Nephron (organoid): ENCODE data around the gene PGLYRP4.

Experiments used
- H3K27ac Mint-ChIP-seq, 3 experiments: 2 replicates each; pipeline ENCODE4 v1.8.0; 2020; ENCODE audit warnings: mixed read lengths in 3 of 3, mild to moderate bottlenecking in 2 of 3, moderate library complexity in 1 of 3
- H3K27me3 Mint-ChIP-seq: 2 replicates; pipeline ENCODE4 v1.8.0; 2021; ENCODE audit warnings: low read depth, mild to moderate bottlenecking, moderate library complexity, mixed read lengths
- H3K36me3 Mint-ChIP-seq: 2 replicates; pipeline ENCODE4 v1.8.0; 2020; ENCODE audit warnings: low read depth, mixed read lengths
- H3K4me1 Mint-ChIP-seq: 2 replicates; pipeline ENCODE4 v1.8.0; 2020; ENCODE audit warnings: mixed read lengths
- H3K4me3 Mint-ChIP-seq, 3 experiments: 2 replicates each; pipeline ENCODE4 v1.8.0; 2020; ENCODE audit warnings: mild to moderate bottlenecking in 3 of 3, mixed read lengths in 3 of 3, moderate library complexity in 2 of 3
- H3K9me3 Mint-ChIP-seq: 2 replicates; pipeline ENCODE4 v1.8.0; 2020; ENCODE audit warnings: mixed read lengths
- TF ChIP-seq, protein P1 (sequence below), 3 experiments: fragments of 200-600 bp; sonication (generic); IDR thresholded peaks; one replicate each; pipeline ENCODE4 v1.5.0; 2021; ENCODE audit warnings: antibody characterized with exemption in 3 of 3; ENCODE audit not compliant: unreplicated experiment in 3 of 3

The PGLYRP4 gene

DNA sequence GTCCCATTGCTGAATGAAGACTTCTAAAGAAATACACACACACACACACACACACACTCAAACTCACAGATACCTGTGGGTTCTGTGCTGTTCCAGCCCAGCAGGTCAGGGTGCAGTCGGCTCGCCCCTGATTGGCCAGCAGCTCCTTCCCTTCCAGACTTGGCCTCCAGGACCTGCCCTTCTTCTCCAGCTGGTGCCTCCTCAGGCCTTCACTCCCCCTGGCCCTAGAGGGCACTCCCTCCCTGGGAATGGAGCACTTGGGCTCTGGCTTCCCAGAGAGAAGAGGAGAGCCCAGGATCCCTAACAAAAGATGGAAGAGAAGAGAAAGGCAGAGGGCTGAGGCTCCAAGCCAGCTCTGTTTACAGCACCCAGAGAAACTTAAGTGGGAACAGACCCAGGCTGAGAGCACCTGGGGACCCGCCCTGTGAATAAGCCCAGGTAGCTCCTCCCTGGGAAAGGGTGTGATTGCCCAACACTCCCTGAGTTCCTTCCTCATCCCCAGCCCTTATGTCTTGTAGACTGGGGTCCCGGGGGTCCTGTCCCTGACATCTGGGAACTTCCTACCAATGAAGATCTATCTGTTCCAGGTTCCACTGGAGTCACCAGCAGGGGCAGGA is 36.0 kb downstream of the PGLYRP4 start, which contains the start of gene PGLYRP3:
Gene PGLYRP3, minus strand, starts transcription at position 383 of the 617 bp plus-strand sequence. CDS start 2,287 bp downstream, outside the sequence.
- Mint-ChIP-seq H3K27me3 (peaks cover 7% of the 10 kb centered on the region), H3K4me1 (no peaks in the 10 kb centered on the region), H3K4me3 (no peak within 1 kb of the TSS), H3K27ac (no peak within 1 kb of the TSS), H3K36me3 (no peaks in the 10 kb centered on the region), H3K9me3 (peaks cover 20% of the 10 kb centered on the region)
- TF ChIP-seq, protein P1, sequence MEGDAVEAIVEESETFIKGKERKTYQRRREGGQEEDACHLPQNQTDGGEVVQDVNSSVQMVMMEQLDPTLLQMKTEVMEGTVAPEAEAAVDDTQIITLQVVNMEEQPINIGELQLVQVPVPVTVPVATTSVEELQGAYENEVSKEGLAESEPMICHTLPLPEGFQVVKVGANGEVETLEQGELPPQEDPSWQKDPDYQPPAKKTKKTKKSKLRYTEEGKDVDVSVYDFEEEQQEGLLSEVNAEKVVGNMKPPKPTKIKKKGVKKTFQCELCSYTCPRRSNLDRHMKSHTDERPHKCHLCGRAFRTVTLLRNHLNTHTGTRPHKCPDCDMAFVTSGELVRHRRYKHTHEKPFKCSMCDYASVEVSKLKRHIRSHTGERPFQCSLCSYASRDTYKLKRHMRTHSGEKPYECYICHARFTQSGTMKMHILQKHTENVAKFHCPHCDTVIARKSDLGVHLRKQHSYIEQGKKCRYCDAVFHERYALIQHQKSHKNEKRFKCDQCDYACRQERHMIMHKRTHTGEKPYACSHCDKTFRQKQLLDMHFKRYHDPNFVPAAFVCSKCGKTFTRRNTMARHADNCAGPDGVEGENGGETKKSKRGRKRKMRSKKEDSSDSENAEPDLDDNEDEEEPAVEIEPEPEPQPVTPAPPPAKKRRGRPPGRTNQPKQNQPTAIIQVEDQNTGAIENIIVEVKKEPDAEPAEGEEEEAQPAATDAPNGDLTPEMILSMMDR (IDR thresholded peaks at IDR 0.05; ENCODE audit: unreplicated experiment in 3 of 3), result no peak

DNA sequence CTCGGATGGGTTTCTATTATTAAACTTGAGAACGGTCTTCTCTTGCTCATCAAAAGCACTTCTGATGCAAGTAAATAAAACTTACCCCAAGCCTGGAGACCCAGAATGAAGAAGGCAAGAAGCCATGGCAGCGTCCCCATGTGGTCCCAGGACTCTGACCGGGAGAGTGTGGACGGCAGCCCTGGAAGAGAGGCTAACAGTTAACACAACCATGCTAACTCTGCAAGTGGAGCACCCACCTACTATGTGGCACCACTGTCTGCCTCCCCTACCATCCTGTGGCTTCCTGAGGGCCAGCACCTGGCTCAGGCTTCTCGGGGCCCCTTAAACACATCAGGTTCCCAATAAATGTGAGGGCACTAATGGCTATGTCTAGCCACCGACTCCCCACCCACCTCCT is 38.1 kb downstream of the PGLYRP4 start:
- TF ChIP-seq, protein P1 (IDR thresholded peaks at IDR 0.05; ENCODE audit: unreplicated experiment in 3 of 3), result no peak
- Mint-ChIP-seq H3K27me3 (peaks cover 19% of the 10 kb centered on the region), H3K27ac (no peak overlapping the region), H3K36me3 (no peaks in the 10 kb centered on the region), H3K9me3 (peaks cover 10% of the 10 kb centered on the region), H3K4me1 (no peaks in the 10 kb centered on the region), H3K4me3 (no peak overlapping the region)

DNA sequence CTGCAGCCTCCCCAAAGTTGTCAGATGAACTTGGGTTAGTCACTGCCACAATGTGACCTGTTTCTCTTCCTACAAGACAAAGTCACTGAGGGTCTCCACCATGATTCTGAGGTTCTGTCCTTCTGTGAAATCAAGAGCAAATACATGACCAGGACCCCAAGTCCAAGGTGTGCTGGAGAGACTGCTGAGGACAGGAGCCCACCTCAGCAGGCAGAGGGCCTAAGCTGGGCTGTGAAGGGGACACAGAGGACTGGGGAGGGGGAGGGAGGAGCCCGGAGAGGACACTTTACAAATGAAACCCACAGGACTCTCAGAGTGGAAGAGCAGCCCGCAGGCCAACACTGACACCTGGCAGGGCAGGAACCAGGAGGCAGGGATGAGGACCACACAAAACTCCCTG is 39.2 kb downstream of the PGLYRP4 start:
- no peak overlapping the region for H3K27ac Mint-ChIP-seq
- H3K4me3 Mint-ChIP-seq, result no peak overlapping the region
- H3K27me3 Mint-ChIP-seq, result peaks cover 24% of the 10 kb centered on the region
- no peaks in the 10 kb centered on the region for H3K4me1 Mint-ChIP-seq
- TF ChIP-seq, protein P1 (IDR thresholded peaks at IDR 0.05; ENCODE audit: unreplicated experiment in 3 of 3), result no peak
- H3K36me3 Mint-ChIP-seq, result no peaks in the 10 kb centered on the region
- H3K9me3 Mint-ChIP-seq, result peaks cover 7% of the 10 kb centered on the region

DNA sequence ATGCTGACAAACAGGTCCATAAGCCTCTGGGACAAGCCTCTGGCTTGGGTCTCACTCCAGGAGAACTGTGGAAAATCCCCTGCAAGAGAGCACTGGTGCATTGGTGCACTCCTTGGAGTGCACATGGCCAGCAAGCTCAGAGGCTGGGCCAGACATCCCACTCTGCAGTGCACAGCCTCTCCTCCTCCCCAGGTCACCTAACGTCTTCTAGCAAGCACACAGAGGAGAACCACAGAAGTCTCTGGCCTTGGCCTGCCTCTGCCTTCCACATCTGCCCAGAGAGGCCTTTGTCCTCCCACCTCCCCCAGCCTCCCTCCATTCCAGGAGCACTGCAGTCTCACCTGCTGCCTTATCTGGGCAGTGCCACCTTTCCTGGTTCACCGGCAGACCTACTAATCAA is 40.1 kb downstream of the PGLYRP4 start:
- no peak overlapping the region for H3K4me3 Mint-ChIP-seq
- H3K36me3 Mint-ChIP-seq, result no peaks in the 10 kb centered on the region
- no peaks in the 10 kb centered on the region for H3K4me1 Mint-ChIP-seq
- H3K9me3 Mint-ChIP-seq, result peaks cover 4% of the 10 kb centered on the region
- H3K27me3 Mint-ChIP-seq, result peaks cover 29% of the 10 kb centered on the region
- TF ChIP-seq, protein P1 (IDR thresholded peaks at IDR 0.05; ENCODE audit: unreplicated experiment in 3 of 3), result no peak
- no peak overlapping the region for H3K27ac Mint-ChIP-seq

DNA sequence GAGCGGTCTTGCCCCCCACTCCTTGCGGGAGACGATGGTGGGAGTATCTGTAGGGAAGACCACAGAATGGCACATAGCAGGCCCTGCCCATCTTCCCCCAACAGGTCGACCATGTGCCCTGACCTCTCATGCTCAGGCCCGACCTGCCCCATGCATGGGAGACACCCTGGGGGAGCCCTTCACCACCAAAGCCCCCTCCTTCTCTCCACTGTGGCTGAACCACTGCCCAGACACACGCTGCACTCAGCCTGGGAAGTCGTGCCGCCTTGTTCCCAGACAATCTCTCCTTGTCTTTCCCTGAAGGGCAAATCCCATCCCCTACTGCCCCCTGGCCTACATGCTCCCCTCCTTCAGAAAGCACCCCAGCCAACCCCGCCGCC is 41.4 kb downstream of the PGLYRP4 start:
- Mint-ChIP-seq H3K4me1 (no peaks in the 10 kb centered on the region), H3K27ac (no peak overlapping the region), H3K27me3 (peaks cover 35% of the 10 kb centered on the region), H3K9me3 (no peaks in the 10 kb centered on the region), H3K36me3 (no peaks in the 10 kb centered on the region), H3K4me3 (no peak overlapping the region)
- TF ChIP-seq, protein P1 (IDR thresholded peaks at IDR 0.05; ENCODE audit: unreplicated experiment in 3 of 3), result no peak
